HepG2 (cell line): ENCODE results near the gene DNAJC1. TPM values are rescaled to one million over a fixed set of nuclear protein-coding genes. Genes with fewer than 3 reads are reported as not detected.

ENCODE experiments used
- ATAC-seq: fragments of 200-7000 bp; cut with Tn5 transposase; 3 replicates; pipeline ENCODE4 v1.9.1; 2020; ENCODE audit warnings: mild to moderate bottlenecking, moderate library complexity
- BruUV-seq: library from RNA; stranded (reverse); fragments of 400-500 nt; replicated peaks from 2 replicates; lab custom pipeline; 2021; lab: Mats Ljungman, UMichigan
- CTCF ChIA-PET: fragments of 300-600 bp; formaldehyde crosslinking; extraction: SDS; loops from one replicate; lab custom pipeline; 2021; ENCODE audit warnings: low total read pairs, inconsistent platforms, low intra/inter-chr PET ratio; lab: Yijun Ruan, JAX
- POLR2A ChIA-PET: fragments of 350-600 bp; sonication (Branson Sonifier 250); formaldehyde crosslinking; loops from one replicate; lab custom pipeline; 2020; ENCODE audit warnings: antibody characterized with exemption, inconsistent platforms; lab: Yijun Ruan, JAX
- DNase-seq: peaks from one replicate; pipeline ENCODE4 v3.0.0-alpha.2; 2015; ENCODE audit warnings: low spot score
- FAIRE-seq: peaks from 3 replicates; lab custom pipeline; 2011; peaks lifted over from hg19 to GRCh38; lab: Jason Lieb, UNC
- H2AFZ ChIP-seq: one replicate; pipeline ENCODE4 v1.6.1; 2011; ENCODE audit warnings: low read length, inconsistent platforms
- H3K27ac ChIP-seq: fragments of 300-600 bp; 3 replicates; pipeline ENCODE4 v1.8.0; 2011; ENCODE audit warnings: mixed run types, mild to moderate bottlenecking, mixed read lengths, low read length, inconsistent platforms; ENCODE audit not compliant: insufficient read depth; ENCODE audit errors: extremely low read length
- H3K27me3 ChIP-seq, 2 experiments: fragments of 200-600 bp in 1 of 2; 2 replicates in 1 of 2; 3 replicates in 1 of 2; pipeline versions ENCODE4 v1.6.0 to v1.8.0; 2011; ENCODE audit warnings: low read length in 2 of 2, mild to moderate bottlenecking in 2 of 2, moderate library complexity in 2 of 2, inconsistent platforms in 1 of 2; ENCODE audit not compliant: insufficient read depth in 2 of 2, control insufficient read depth in 1 of 2
- H3K36me3 ChIP-seq, 2 experiments: fragments of 200-600 bp in 1 of 2; replicated peaks in 1 of 2; 2 replicates in 1 of 2; 3 replicates in 1 of 2; pipeline versions ENCODE4 v1.5.1 to v1.8.0; 2011; ENCODE audit warnings: low read length in 2 of 2, inconsistent platforms in 1 of 2; ENCODE audit not compliant: insufficient read depth in 2 of 2, control insufficient read depth in 1 of 2
- H3K4me1 ChIP-seq: 2 replicates; pipeline ENCODE4 v1.5.1; 2012; ENCODE audit warnings: low read length, inconsistent platforms; ENCODE audit not compliant: insufficient read depth
- H3K4me2 ChIP-seq: 2 replicates; pipeline ENCODE4 v1.6.0; 2011; ENCODE audit warnings: low read depth, low read length, inconsistent platforms
- H3K4me3 ChIP-seq, 3 experiments: fragments of 200-600 bp in 1 of 3; sonication (generic), shearing (Covaris generic) in 1 of 3; replicated peaks in 1 of 3; 2 replicates each; pipeline ENCODE4 v1.5.1; 2011 to 2016; ENCODE audit warnings: low read length in 3 of 3, inconsistent platforms in 2 of 3, low read depth in 2 of 3, mild to moderate bottlenecking in 2 of 3, control low read depth in 1 of 3, mixed read lengths in 1 of 3; ENCODE audit not compliant: insufficient read depth in 1 of 3
- H3K79me2 ChIP-seq: one replicate; pipeline ENCODE4 v1.6.1; 2011; ENCODE audit warnings: low read length, inconsistent platforms; ENCODE audit not compliant: insufficient read depth
- H3K9ac ChIP-seq: 2 replicates; pipeline ENCODE4 v1.6.0; 2011; ENCODE audit warnings: mild to moderate bottlenecking, low read depth, low read length, inconsistent platforms; ENCODE audit not compliant: insufficient read depth
- H3K9me3 ChIP-seq: 2 replicates; pipeline ENCODE4 v1.5.1; 2012; ENCODE audit warnings: mild to moderate bottlenecking, low read length
- H4K20me1 ChIP-seq: 2 replicates; pipeline ENCODE4 v1.6.0; 2011; ENCODE audit warnings: inconsistent platforms, mild to moderate bottlenecking, low read length, moderate library complexity; ENCODE audit not compliant: insufficient read depth
- SETDB1 ChIP-seq: sonication (generic); formaldehyde crosslinking; IDR thresholded peaks from 2 replicates; pipeline ENCODE4 v1.5.1; 2020; ENCODE audit warnings: missing genetic modification reagents, mild to moderate bottlenecking, borderline replicate concordance
- ZHX1 ChIP-seq: sonication (generic); formaldehyde crosslinking; IDR thresholded peaks from 2 replicates; pipeline ENCODE4 v1.8.1; 2022; ENCODE audit warnings: low read depth, mild to moderate bottlenecking, missing genetic modification reagents
- ZNF574 ChIP-seq: sonication (generic); formaldehyde crosslinking; IDR thresholded peaks from 2 replicates; pipeline ENCODE4 v1.4.0; 2020; ENCODE audit warnings: missing genetic modification reagents
- ZZZ3 ChIP-seq: sonication (generic); formaldehyde crosslinking; IDR thresholded peaks from 2 replicates; pipeline ENCODE4 v1.4.0; 2020; ENCODE audit warnings: missing genetic modification reagents, mild to moderate bottlenecking, borderline replicate concordance
- WGBS: methylation state at CpG from one replicate; pipeline ENCODE4 v1.1.6; 2017; ENCODE audit warnings: low lambda C conversion rate; 5-methylcytosine and 5-hydroxymethylcytosine counted together
- in situ Hi-C: cut with HindIII; loops from 2 replicates; pipeline ENCODE4 v1.10.0; 2017; ENCODE audit warnings: low pct_unique_long_range_greater_than_20kb; ENCODE audit not compliant: extremely low pct_ligation_motif_present
- intact Hi-C: fragments of 100-400 bp; cut with micrococcal nuclease; formaldehyde crosslinking; loops from one replicate; pipeline ENCODE4 v1.10.0; 2022; ENCODE audit not compliant: unreplicated experiment
- polyA plus RNA-seq, 8 experiments: library from polyadenylated mRNA; depleted of rRNA in 3 of 8; stranded (reverse) in 7 of 8; unstranded in 1 of 8; fragments of >200 nt; fragmentation: Illumina TruSeq in 4 of 8; extraction: Trizol in 4 of 8; gene quantifications; 2 replicates each; pipeline versions ENCODE4 v1.2.1 to v1.2.3, GENCODE V29; 2011 to 2016; ENCODE audit warnings: low read depth in 4 of 8, missing spikeins in 1 of 8, mixed read lengths in 1 of 8; ENCODE audit not compliant: insufficient read depth in 1 of 8
- total RNA-seq, 5 experiments: library from RNA; depleted of rRNA; stranded (reverse); fragments of >200 nt; fragmentation: Illumina TruSeq; extraction: Trizol; gene quantifications; 2 replicates each; pipeline ENCODE4 v1.2.3, GENCODE V29; 2016; ENCODE audit warnings: low read depth in 1 of 5

The DNAJC1 gene
- total and polyA plus RNA-seq, 2 of the 13 experiments (the other 11 are each of a cell fraction or from before 2014, with no cell fraction given), result 9.9 to 16.6 TPM

GRCh38 chr10:21824409-21824808 is 179.1 kb downstream of the DNAJC1 start:
- H3K79me2 ChIP-seq, result no peaks in the 10 kb centered on the region
- H3K4me2 ChIP-seq, result no peak overlapping the region
- WGBS, result 93% methylated on average over 4 of the region's 4 CpGs
- H3K36me3 ChIP-seq, result no peaks in the 10 kb centered on the region
- no TSS peak for BruUV-seq
- H2AFZ ChIP-seq, result no peak overlapping the region
- POLR2A ChIA-PET, result no interaction called here
- H3K9me3 ChIP-seq, result peaks cover 30% of the 10 kb centered on the region; the same call in 1 of the 2 replicates
- H4K20me1 ChIP-seq, result no peaks in the 10 kb centered on the region
- no peaks in the 10 kb centered on the region for H3K27me3 ChIP-seq
- in situ Hi-C loops (no loop called here), intact Hi-C loops (no loop called here)
- no peak for DNase-seq
- H3K9ac ChIP-seq, result no peak overlapping the region
- CTCF ChIA-PET, result no interaction called here
- no peak overlapping the region for H3K4me3 ChIP-seq
- FAIRE-seq, result no peak
- no peaks in the 10 kb centered on the region for H3K4me1 ChIP-seq
- no peak for TF ChIP-seq ZHX1 (CRISPR knock-in tag)
- TF ChIP-seq SETDB1, result no peak
- TF ChIP-seq ZNF574 (CRISPR knock-in tag), result no peak
- no peak for TF ChIP-seq ZZZ3 (CRISPR knock-in tag)
- no peak overlapping the region for H3K27ac ChIP-seq
- no peak for ATAC-seq
